HG03097 (cell line): ENCODE data around the gene SNX6.
A peak's percentile ranks its signal among the peaks of the same experiment; 100 is the strongest.
"Not testable (repeated sequence)": the region's sequence is repeated elsewhere in the genome, so short reads cannot be mapped to it uniquely, and the experiment has no call there.

Experiments
- ATAC-seq: cut with Tn5 transposase; IDR thresholded peaks from one replicate; pipeline ENCODE4 v1.9.1; 2021; ENCODE audit not compliant: unreplicated experiment, low FRiP score

SNX6 gene

DNA sequence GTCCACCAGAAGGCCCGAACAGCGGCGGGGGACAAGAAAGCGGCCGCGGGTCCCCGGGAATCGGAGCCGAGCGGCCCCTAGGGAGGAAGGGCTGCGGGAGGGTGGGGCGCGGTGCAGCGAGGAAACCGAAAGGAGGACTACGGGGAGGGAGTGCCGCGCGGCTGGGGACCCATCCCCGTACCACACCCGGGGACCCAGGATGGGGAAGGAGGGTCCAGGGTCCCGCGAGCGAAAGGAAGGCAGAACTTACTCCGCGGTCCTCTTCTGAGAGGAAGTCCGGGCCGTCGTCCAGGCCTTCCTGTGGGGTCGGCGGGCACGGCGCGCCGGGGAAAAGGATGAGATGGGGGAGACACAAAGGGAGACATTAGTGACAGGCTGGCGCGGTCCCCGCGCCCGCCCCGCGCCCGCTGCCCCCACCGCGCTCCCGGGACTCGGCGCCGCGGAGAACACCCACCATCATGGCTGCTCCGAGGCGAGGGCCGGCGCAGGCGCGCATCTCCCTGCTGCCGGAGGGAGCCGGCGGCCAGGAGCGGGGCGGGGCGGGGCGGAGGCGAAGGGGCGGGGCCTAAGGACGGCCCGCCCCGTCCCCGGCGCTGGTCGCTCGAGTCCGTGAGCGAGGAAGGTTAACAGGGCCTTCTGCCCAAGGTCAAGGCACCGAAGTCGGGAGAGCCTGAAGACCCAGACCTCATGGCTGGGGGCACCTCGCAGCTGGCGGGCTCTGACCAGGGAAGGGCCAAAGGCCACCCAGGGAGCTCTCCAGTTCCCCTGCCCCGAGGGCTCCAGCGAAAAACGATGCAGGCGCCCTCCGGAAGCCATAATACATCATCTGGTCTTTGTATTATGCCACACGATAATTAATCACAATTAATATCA is at the start of gene SNX6:
Gene SNX6 (minus strand): TSS at position 492 of the 873 bp plus-strand sequence. CDS start 32 bp downstream, at position 460.
- ATAC-seq = peak; percentile 87

GRCh38 chr14:34678735-34679134 is 48.8 kb upstream of the SNX6 start:
- ATAC-seq = no peak

DNA sequence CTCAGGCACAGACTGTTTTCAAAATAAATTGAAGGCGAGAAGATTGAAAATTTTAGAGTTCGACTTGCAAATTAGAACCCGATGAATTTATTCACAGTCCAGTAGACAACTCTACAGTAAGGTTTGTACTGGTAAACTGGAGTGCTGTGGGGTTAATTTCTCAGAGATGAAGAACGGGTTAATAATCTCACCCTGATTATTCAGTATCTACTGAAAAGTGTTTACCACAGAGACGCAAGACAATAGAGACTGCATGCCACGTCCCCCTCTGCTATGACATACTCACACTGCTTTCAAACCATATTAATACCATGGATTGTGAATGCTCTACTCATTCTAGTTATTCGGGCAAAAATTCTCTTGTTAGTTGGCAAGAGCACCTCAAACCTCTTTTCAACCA is 48.4 kb upstream of the SNX6 start:
- no peak for ATAC-seq

DNA sequence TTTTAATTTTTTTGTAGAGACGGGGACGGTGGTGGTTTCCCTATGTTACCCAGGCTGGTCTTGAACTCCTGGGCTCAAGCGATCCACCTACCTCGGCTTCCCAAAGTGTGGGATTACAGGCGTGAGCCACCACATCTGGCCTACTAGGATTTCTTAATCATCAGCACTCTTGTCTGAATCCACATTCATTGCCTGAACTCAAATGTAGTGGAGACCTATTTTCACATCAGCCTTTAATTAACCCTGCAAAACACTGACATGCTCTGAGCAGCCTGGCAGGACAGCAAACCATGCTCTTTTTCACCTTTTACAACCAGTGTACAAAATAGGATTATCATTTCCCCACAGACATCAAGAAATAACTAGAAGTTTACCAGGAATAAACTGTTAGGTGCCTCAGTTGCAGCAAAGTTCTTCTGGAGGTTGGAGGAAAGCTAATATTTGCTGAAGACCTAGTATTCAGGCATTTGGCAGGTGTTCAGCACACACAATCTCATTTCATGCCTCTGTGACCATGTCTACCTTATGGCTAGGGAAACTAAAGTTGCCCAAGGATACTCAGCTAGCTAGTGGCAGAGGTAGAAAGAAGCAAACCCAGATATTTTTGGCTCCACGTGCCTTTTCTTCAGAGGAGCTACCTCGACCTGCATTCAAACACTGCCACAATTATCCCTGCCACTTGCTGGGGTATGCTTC is 46.7 kb upstream of the SNX6 start:
- no peak for ATAC-seq

- ATAC-seq = no peak
Measured at GRCh38 chr14:34673702-34674101, 43.8 kb upstream of the SNX6 start.

DNA sequence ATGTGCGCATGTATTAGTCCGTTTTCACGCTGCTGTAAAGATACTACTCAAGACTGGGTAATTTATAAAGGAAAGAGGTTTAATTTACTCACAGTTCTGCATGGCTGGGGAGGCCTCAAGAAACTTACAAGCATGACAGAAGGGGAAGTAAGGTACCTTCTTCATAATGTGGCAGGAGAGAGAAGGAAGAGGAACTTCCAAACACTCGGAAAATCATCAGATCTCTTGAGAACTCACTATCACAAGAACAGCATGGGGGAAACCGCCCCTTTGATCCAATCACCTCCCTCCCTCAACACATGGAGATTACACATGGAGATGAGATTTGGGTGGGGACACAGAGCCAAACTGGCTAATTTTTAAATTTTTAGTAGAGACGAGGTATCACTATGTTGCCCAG is 41.8 kb upstream of the SNX6 start:
- no peak for ATAC-seq

DNA sequence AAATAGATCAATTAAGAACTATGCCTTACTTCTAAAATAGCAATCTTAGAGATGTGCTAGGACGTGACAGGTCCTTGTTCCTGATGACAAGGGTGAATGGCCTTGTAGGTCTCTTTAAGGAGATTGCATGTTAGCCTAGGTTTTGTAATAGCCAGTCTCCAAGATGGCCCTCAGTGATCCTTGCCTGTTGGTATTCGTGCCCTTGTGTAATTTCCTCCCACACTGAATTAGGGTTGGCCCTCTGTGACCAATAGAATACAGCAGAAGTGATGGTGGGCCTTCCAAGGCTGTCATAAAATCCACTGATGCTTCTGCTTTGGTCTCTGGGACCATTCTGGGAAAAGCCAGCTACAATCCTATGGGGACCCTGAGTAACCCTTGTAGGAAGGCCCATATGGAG is 38.2 kb upstream of the SNX6 start:
- no peak for ATAC-seq

- ATAC-seq = no peak
Measured at GRCh38 chr14:34667007-34667406, 37.1 kb upstream of the SNX6 start.

DNA sequence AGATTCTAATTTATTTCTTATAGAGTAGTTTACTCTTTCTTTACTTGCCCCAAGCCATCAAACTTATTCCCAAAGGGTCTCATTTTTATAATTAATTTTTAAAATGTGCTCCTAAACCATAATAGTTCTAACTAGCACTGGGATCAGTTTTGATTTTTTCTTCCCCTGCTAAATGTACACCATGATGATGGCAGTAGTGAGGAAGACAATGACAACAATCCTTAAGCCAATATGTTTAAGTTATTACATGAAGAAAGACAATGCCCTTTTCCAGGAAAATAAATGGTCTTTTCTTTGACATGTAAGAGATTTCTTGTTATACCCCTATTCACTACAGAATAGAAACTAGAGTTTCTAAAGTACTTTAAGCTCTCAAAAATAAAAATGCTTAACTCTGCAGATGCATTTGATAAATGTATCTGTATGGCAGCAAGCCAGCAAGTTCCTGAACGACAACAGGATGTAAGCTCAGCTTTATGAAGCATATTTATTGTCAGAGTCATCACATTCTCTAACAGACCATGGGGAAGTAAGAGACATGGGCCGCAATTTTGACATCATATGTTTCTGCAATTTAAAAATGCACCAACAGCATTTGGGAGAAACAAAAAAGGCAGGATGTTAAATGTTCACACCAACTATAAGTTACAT is 36.0 kb upstream of the SNX6 start:
- no peak for ATAC-seq

DNA sequence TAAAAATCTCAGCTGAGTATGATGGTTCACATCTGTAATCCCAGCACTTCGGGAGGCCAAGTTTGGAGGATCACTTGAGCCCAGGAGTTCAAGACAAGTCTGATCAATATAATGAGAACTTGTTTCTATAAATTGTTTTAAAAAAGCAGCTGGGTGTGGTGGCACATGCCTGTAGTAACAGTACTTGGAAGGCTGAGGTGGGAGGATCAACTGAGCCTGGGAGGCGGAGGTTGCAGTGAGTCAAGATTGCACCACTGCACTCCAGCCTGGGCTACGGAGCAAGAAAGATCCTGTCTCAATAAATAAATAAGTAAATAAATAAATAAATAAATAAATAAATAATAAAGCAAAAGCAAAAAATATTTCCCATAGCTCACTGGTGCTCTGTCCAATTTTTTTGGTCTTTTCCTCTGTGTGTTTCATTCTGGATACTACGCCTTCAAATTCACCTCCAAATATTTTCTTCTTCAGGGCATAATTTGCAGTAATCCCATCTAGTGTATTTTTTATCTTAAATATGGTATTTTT is 32.7 kb upstream of the SNX6 start:
- no peak for ATAC-seq

- ATAC-seq = no peak
Measured at GRCh38 chr14:34660796-34661195, 30.8 kb upstream of the SNX6 start.

DNA sequence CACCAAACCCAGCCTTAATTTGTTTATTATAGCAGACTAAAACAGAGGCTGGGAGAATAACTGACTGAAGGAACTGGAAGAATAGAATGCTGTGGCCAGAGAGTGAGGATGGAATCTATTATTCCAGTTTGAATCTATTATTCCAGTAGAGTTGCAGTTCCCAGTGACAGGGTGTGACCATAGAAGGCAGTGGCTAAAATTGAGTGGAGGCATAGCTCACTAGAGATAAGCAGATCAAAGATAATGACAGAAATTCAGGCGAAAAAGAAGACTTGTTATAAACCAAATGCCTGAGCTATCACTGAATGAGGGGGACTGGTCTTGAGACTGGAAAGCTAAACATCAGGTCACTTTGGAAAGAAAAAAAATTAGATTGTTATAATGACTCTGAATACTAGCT is 26.0 kb upstream of the SNX6 start:
- no peak for ATAC-seq

- ATAC-seq = not testable (repeated sequence)
Measured at GRCh38 chr14:34653073-34653472, 23.1 kb upstream of the SNX6 start.

DNA sequence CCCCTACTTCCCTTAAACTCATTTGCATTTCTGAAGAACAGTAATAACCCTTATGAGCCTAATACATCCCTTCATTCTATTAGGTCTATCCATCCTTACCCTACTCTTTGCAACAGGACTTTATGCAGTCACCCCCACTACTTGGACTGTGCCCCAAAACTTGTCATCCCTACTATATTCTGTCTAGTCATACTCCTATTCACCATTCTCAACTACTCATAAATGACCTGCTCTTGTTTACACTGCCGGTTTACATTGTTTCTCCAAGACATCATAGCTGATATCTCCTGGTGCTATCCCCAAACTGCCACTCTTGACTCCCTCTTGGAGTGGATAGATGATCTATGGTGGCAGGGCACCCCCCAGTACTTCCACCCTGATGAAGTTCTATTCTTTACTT is 22.4 kb upstream of the SNX6 start:
- ATAC-seq = not testable (repeated sequence)

GRCh38 chr14:34650786-34651584 is 21.0 kb upstream of the SNX6 start:
- ATAC-seq = no peak

GRCh38 chr14:34650006-34650405 is 20.1 kb upstream of the SNX6 start:
- ATAC-seq = not testable (repeated sequence)

GRCh38 chr14:34649344-34649743 is 19.4 kb upstream of the SNX6 start:
- ATAC-seq = no peak

GRCh38 chr14:34646570-34647255 is 16.8 kb upstream of the SNX6 start:
- ATAC-seq = no peak

DNA sequence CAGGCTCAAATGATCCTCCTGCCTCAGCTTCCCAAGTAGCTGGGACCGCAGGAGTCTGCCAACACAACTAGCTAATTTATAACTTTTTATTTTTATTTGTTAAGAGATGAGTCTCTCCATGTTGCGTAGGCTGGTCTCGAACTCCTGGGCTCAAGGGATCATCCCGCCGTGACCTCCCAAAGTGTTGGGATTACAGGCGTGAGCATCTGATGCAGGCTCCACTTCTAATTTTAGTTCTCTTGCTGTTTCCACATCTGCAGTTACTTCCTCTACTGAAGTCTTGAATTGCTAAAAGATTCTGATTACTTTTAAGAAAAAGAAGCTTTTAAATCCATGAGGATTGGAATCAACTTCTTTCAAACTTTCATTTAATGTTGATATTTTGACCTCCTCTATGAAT is 13.4 kb upstream of the SNX6 start:
- ATAC-seq = no peak

DNA sequence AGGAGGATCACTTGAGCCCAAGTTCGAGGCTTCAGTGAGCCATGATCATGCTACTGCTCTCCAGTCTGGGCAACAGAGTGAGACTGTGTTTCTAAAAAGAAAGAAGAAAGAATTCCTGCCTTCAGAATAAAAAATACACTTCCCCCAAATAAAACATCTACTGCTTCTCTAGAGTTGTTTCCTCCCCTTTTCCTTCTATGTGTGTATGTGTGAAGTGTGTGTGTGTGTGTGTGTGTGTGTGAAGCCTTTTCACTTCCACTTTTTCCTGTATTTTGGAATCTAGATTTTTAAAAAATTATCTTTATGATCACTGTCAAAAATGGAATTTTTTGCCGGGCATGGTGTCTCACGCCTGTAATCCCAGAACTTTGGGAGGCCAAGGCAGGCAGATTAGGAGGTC is 12.6 kb upstream of the SNX6 start:
- ATAC-seq = no peak
